Ishikawa (cell line): ENCODE measurements around the gene SLC15A3.
A peak's percentile ranks its signal among the peaks of the same experiment; 100 is the strongest.

Experiments used
- CEBPB ChIP-seq: IDR thresholded peaks from 2 replicates; pipeline ENCODE4 v1.6.1; 2012
- CREB1 ChIP-seq: IDR thresholded peaks from 2 replicates; pipeline ENCODE4 v1.6.1; 2012; ENCODE audit warnings: low read depth
- EGR1 ChIP-seq: IDR thresholded peaks from 2 replicates; pipeline ENCODE4 v1.6.1; 2012
- EP300 ChIP-seq: IDR thresholded peaks from 2 replicates; pipeline ENCODE4 v1.6.1; 2012; ENCODE audit warnings: borderline replicate concordance
- FOXM1 ChIP-seq: IDR thresholded peaks from 2 replicates; pipeline ENCODE4 v1.6.1; 2012; ENCODE audit warnings: low read depth, borderline replicate concordance
- NFIC ChIP-seq: IDR thresholded peaks from 2 replicates; pipeline ENCODE4 v1.6.1; 2012
- RAD21 ChIP-seq: IDR thresholded peaks from 2 replicates; pipeline ENCODE4 v1.6.1; 2012; ENCODE audit warnings: low read depth
- TAF1 ChIP-seq: IDR thresholded peaks from 2 replicates; pipeline ENCODE4 v1.6.1; 2012; ENCODE audit warnings: low read depth, mild to moderate bottlenecking
- TCF12 ChIP-seq: IDR thresholded peaks from 2 replicates; pipeline ENCODE4 v1.6.1; 2012; ENCODE audit warnings: low read depth
- TEAD4 ChIP-seq: IDR thresholded peaks from 2 replicates; pipeline ENCODE4 v1.6.1; 2012
- YY1 ChIP-seq: IDR thresholded peaks from 2 replicates; pipeline ENCODE4 v1.6.1; 2012; ENCODE audit warnings: low read depth
- ZBTB7A ChIP-seq: IDR thresholded peaks from 2 replicates; pipeline ENCODE4 v1.6.1; 2012; ENCODE audit warnings: low read depth
- TF ChIP-seq, protein P1 (sequence below): IDR thresholded peaks from 2 replicates; pipeline ENCODE4 v1.6.1; 2012
- TF ChIP-seq, protein P2 (sequence below): IDR thresholded peaks from 2 replicates; pipeline ENCODE4 v1.6.1; 2012
- TF ChIP-seq, protein P3 (sequence below): IDR thresholded peaks from 2 replicates; pipeline ENCODE4 v1.6.1; 2012; ENCODE audit warnings: low read depth, mild to moderate bottlenecking

SLC15A3 gene

DNA sequence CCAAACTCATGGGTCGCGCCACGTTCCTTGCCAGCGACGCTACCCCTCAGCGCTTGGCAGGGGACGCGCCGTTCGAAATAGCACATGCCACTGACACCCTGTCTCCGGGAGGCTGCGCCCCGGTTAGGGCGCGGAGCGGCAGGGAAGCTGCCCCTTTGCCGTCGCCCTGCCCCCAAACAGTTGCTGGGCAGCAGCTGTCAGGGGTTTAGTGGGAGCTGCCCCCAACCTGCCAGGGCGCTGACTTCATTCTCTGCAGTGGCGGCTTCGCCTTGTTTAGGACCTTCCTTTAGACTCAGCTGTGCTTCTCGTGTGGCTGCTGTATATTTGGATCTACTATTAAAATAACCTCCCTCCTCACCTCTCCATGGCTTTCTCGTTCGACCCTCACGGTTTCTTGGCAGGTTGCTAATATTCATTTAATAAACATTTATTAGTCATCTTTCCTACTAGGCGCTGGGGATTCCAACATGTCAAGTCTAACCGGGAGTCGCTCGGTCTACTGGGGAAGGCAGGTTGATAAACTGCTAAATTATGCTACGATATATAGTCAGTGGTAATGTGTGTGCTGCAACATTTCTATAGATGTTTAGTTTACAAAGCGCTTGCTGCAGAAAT, 37.2 kb downstream of the SLC15A3 start:
- TF ChIP-seq CEBPB (no peak), YY1 (no peak), TCF12 (no peak), ZBTB7A (no peak), RAD21 (no peak)
- TF ChIP-seq, protein P1, sequence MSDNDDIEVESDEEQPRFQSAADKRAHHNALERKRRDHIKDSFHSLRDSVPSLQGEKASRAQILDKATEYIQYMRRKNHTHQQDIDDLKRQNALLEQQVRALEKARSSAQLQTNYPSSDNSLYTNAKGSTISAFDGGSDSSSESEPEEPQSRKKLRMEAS: no peak
- TF ChIP-seq, protein P2, sequence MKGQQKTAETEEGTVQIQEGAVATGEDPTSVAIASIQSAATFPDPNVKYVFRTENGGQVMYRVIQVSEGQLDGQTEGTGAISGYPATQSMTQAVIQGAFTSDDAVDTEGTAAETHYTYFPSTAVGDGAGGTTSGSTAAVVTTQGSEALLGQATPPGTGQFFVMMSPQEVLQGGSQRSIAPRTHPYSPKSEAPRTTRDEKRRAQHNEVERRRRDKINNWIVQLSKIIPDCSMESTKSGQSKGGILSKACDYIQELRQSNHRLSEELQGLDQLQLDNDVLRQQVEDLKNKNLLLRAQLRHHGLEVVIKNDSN: no peak

DNA sequence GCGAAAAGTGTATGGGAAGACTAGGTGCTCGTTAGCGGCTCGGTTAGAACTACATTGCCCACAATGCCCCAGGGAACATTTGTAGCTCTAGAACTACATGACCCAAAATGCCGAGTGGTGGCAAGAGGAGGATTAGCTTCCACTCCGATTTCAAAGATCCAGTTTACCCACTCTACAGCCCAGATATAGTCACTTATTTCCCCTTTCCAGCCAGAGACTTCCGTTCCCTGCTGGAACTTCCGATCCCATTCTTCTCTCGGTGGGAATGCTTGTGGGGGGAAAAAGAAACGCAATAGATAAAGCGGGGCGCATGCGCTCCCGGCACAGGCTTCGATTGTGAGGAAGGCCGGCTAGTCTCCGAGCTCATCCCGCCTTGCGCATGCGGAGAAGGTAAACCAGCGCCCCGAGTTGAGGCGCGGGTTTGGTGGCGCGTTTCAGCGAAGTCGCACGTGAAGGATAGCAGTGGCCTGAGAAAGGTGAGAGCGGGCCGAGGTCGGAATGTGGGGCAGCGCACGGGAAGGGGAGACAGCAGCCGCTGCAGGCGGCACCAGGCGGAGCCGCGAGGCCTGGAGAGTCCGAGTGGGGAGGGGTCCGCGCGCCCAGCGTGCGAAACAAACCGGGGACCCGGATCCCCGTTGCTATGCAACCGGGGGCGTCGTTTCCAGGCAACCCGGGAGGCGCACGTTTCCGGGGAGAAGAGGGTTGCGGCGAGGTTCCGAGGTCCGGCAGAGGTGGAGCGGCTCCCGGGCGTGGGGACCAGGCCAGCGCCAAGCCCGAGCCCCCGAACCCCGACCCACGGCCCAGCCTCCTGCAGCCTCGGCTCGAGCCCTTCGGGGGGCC, 38.0 kb downstream of the SLC15A3 start, which contains the start of gene TMEM109:
Gene TMEM109 (plus strand): TSS at position 366 of the 840 bp plus-strand sequence. CDS start 5,536 bp downstream, outside the sequence.
- TF ChIP-seq YY1 (no peak), TCF12 (no peak), CEBPB (no peak), TAF1 (peak; percentile 10; the same call in 1 of the 2 replicates), ZBTB7A (peak; percentile 48; the same call in 1 of the 2 replicates), EP300 (no peak), NFIC (no peak), TEAD4 (no peak)
- TF ChIP-seq, protein P2: peak; percentile 49; the same call in 1 of the 2 replicates
- TF ChIP-seq, protein P1: peak; percentile 100
- TF ChIP-seq, protein P3, sequence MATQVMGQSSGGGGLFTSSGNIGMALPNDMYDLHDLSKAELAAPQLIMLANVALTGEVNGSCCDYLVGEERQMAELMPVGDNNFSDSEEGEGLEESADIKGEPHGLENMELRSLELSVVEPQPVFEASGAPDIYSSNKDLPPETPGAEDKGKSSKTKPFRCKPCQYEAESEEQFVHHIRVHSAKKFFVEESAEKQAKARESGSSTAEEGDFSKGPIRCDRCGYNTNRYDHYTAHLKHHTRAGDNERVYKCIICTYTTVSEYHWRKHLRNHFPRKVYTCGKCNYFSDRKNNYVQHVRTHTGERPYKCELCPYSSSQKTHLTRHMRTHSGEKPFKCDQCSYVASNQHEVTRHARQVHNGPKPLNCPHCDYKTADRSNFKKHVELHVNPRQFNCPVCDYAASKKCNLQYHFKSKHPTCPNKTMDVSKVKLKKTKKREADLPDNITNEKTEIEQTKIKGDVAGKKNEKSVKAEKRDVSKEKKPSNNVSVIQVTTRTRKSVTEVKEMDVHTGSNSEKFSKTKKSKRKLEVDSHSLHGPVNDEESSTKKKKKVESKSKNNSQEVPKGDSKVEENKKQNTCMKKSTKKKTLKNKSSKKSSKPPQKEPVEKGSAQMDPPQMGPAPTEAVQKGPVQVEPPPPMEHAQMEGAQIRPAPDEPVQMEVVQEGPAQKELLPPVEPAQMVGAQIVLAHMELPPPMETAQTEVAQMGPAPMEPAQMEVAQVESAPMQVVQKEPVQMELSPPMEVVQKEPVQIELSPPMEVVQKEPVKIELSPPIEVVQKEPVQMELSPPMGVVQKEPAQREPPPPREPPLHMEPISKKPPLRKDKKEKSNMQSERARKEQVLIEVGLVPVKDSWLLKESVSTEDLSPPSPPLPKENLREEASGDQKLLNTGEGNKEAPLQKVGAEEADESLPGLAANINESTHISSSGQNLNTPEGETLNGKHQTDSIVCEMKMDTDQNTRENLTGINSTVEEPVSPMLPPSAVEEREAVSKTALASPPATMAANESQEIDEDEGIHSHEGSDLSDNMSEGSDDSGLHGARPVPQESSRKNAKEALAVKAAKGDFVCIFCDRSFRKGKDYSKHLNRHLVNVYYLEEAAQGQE: no peak

DNA sequence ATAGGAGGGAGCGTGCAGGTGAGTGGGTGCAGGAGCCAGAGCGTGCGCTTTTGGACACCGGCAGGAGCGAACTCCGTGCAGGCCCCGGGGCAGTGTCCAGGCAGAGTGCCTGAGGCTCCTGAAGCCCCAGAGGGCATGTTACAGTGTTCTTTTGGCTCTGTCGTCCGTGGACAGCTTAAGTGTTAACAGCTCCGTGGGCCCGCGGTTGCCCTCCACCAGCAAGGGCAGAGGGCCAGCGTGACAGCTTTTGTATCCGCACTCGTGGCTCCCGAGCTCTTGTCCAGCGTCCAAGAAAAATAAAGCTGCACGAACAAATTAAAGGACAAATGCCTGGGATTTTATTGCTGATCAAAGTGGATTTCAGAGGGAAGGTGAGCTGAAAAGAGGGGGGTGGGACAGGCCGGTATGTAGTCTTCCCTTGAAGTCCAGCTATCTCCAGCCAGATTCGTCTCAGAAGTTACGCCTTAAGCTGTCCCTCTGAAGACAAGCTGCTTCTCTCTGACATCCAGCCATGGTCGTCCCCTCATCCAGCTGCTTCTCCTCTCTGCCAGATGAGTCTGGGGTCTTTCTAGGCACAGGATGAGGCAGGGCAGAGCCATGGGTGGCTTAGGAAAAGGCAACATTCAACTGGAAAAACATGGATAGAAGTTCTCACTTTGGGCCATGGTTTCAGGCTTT, 39.0 kb downstream of the SLC15A3 start:
- TF ChIP-seq TEAD4 (no peak), TAF1 (no peak), EGR1 (no peak), RAD21 (no peak), YY1 (no peak), ZBTB7A (no peak), FOXM1 (no peak)
- TF ChIP-seq, protein P2: no peak
- TF ChIP-seq, protein P1: no peak

DNA sequence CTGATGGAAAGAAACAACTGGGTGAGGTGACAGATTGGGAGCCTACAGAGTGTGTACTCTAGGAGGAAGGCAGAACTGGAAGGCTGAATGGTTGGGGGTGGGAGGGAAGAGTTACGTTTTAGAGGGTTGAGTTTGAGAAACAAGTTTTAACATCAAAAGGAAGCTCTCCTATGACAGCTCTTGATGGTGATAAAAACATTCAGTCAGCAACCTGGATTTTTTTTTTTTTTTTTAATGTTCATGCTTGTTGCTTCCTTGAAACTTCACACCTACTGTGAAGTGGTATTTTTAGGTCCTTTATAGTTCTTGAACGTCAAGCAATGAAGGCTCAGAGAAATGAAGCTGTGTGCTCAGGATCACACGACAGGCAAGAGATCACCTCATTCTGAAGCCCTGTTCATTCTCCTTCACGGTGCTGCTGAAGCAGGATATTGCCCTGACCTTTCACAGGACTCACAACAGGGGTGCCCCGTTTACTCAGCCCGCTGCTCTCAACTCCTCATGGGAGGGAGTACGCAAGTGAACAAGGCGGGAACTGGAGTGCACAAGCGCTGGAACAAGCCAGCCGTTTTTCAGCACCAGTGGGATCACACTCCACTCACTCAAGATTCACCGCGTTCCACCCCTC, 39.6 kb downstream of the SLC15A3 start:
- TF ChIP-seq FOXM1 (no peak), EGR1 (no peak), ZBTB7A (no peak), RAD21 (no peak), NFIC (no peak), EP300 (no peak)

DNA sequence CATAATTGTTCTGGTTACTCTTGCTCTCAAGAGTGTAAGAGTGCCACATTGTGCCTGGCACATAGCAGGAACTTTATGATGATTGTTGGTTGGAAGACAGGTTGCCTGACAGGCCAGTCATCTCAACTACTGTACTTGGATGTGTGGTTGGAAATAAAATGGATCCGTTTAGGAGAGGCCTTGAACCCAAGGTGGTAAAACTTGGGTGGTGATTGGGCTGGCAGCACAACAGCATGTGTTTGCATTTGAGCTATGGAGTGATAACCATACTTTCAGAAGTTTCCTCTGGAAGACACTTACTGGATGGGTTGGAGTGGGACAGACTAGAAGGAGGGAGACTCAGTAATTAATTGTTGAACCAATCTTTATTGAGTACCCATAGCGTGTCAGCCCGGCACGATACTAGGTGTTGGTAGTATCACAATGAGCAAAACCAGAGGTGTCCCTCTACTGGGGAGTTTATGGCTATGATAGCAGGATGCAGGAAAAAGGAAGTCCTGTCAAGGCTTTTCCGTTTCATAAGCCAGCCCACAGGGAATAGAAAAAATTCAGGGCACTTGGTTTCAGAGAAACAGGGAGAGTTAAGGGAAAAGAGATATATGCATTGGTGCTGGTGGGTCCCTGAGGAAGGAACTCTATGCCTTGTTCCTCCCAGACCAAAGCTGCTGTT, 41.1 kb downstream of the SLC15A3 start:
- no peak for TF ChIP-seq CREB1
- TF ChIP-seq, protein P1: no peak
- no peak for TF ChIP-seq FOXM1
- TF ChIP-seq TCF12: no peak
- TF ChIP-seq RAD21: no peak
- no peak for TF ChIP-seq TAF1
- no peak for TF ChIP-seq EP300
- TF ChIP-seq CEBPB: no peak
- TF ChIP-seq TEAD4: no peak
- TF ChIP-seq, protein P3: no peak
- no peak for TF ChIP-seq YY1
- TF ChIP-seq NFIC: no peak
- TF ChIP-seq EGR1: no peak
